UCSD-AML1 (cell line): ENCODE data around the gene KCNMA1.
"Not testable (repeated sequence)": the region's sequence is repeated elsewhere in the genome, so short reads cannot be mapped to it uniquely, and the experiment has no call there.

Source experiments
- DNase-seq: peaks from one replicate; lab custom pipeline; 2025; ENCODE audit not compliant: unreplicated experiment; lab: John Stamatoyannopoulos, UW

KCNMA1 gene

GRCh38 chr10:77401683-77402082 lies 235.9 kb downstream of the KCNMA1 start:
- no peak for DNase-seq

DNA sequence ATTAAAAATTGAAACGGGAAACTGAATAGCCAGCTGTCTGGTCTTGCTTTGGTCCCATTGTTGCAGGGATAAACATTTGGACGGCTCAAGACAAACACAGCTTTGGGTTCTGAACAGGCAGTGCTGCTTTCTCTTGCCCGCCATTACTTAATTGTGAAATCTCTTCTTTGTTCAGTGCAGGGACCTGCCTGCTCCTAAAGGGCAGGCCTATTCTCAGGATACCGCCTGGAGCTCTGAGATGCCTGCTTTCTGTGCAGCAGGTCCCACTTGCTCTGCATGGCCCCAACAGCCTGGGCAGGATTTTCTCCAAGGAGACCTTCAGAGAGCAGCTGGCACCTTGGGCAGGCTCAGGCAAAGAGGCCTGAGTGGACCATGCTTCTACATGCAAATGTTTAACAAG lies 237.6 kb downstream of the KCNMA1 start:
- DNase-seq: no peak

DNA sequence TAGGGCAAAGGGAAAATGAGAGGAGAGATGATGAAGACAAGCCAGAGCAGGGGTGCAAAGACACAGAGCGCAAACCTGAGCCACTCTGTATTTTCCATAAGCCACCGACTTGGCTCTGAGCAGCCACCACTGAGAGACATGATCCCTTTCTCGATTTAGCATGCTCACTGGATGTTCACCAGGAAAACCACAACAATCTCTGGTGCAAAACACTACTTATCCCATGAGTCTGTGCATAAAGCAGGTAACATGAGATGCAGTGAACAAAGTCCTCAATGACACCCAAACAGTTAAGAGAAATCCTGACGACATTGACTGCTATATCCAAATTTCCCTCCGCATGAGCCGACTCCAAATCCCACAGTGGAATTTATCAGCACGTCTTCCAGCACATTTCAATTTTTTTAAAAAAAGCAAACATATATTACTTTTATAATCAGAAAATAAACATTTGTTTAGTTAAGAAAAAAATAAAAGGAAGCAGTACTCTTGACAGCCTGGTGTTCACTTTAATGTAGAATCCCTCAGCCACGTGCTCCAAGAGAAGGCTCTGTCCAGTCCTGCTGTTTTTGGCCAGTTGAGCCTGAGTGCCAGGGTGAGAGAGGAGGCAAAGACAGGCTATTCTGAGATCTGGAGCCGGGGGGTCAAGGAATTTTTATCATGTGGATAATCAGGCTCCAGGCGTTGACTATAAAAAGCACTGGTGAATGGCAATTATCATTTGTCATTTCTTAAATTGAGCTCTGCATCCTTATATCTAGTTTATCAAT lies 238.4 kb downstream of the KCNMA1 start:
- DNase-seq: no peak

GRCh38 chr10:77398558-77398957 lies 239.1 kb downstream of the KCNMA1 start:
- DNase-seq: no peak

DNA sequence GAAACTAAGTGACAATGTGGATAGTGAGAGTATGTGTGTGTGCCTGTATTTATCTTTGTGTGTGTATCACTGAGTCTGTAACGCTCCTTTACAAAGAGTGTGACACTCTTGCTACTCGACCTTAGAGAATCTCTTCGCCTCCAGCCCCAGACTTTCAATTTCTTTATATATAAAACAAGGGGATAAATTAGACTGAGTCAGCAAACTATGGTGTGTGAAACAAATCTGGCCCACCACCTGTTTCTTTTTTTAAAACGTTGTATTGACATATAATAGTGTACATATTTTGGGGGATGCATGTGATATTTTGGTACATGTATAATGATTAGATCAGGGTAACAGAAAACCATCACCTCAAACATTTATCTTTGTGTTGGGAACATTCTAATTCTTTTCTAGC lies 240.5 kb downstream of the KCNMA1 start:
- DNase-seq: no peak

GRCh38 chr10:77396290-77396689 lies 241.3 kb downstream of the KCNMA1 start:
- no peak for DNase-seq

DNA sequence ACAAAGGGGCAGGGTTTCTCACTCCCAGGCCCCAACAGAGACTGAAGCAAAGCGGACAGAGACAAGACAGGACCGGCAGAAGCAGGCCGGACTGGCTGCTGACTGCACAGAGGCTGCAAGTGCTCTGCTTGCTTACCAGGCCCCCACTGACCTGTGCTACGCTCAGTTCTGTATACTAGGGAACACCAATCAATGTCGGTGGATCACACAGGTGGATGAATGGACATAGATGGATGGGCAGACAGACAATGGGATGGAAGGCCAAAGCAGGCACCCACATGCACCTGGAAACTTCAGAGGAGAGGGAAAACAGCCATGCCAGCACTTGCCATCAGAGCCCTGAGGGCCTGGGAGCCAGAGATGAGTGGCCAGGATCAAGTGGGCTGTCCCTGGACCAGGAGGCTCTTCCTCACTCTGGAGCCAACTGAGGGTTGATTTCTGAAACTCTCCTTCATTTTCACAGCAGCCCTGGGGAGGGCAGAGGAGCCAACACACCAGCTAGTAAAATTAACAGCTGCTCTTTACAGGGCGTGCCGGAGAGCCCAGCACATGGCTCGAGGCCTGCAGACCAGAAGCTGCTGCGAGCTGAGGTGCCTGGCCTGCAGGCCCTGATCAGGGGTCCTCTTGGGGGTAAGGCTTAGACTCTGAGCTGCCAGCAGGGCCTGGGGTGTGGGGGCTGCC lies 243.6 kb downstream of the KCNMA1 start:
- DNase-seq: no peak

DNA sequence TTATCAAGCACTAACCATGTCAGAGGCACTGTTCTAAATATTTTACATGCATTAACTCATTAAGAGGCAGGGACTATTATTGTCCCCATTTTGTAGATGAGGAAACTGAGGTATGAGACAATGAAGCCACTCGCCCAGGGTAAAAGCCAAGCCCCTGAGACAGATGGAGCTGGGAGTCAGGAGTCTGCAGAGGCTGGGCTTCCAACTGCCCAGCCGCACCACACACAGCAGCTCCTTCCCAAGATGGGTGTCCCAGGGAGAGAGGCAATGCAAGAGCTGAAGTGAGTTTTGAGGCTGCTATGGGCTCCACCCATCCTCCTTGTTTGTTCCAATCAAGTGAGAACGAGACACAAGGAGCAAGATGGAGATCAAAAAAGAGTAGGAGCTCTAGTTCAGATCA lies 244.2 kb downstream of the KCNMA1 start:
- DNase-seq: no peak

- DNase-seq: no peak
These were observed 244.8 kb downstream of the KCNMA1 start for GRCh38 chr10:77392851-77393250.

DNA sequence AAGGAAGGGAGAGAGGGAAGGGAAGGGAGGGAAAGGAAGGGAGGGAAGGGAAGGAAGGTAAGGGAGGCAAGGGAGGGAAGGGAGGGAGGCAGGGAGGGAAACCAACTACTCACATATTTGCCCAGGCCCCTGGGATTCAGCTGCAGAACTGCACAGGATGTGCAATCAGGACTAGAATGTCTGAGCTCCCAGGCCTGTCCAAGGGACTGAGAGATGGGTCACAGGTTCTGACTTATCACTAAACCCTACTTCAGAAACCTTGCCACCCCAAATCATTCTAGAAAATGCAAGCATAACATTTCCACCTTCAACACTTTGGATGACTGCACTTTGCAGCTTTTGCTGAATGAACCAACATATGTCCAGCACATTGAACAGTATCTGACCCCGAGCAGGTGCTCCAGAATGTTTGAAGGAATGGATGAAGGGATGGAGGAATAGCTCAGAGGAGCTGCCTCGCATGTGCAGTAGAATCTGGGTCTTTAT lies 245.3 kb downstream of the KCNMA1 start:
- no peak for DNase-seq

GRCh38 chr10:77391605-77392235 lies 245.9 kb downstream of the KCNMA1 start:
- DNase-seq: peak; percentile 29

- no peak for DNase-seq
These were observed 247.1 kb downstream of the KCNMA1 start for GRCh38 chr10:77390481-77390891.

- DNase-seq: no peak
These were observed 249.0 kb downstream of the KCNMA1 start for GRCh38 chr10:77388571-77389100.

DNA sequence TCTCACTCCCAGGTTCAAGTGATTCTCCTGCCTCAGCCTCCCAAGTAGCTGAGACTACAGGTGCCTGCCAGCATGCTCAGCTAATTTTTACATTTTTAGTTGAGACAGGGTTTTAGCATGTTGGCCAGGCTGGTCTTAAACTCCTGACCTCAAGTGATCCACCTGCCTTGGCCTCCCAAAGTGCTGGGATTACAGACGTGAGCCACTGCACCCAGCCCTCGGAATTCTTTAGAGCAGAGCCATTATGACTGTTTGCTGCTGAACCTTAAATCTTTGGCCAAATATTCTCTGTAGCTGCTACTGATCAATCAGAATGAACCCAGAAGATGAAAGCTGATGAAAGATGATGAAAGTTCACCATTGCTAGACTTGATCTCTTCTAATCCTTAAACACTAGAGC lies 249.9 kb downstream of the KCNMA1 start:
- not testable (repeated sequence) for DNase-seq

DNA sequence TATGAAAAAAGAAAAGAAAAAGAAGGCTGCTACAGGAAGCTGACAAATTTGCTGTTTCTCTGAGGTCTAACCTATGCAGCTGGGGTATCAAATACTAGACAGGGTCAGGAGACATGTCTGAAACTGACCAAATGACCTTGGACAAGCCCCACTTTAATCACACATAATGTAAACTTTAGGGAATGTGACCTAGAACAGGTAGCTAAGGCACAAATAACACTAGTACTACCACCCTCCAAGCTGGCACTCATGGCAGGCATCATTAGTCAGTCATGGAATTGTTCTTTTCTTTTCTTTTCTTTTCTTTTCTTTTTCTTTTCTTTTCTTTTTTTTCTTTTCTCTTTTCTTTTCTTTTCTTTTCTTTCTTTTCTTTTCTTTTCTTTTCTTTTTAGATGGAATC lies 250.4 kb downstream of the KCNMA1 start:
- DNase-seq: no peak

- no peak for DNase-seq
These were observed 250.8 kb downstream of the KCNMA1 start for GRCh38 chr10:77386838-77387237.

- no peak for DNase-seq
These were observed 251.2 kb downstream of the KCNMA1 start for GRCh38 chr10:77386365-77386764.

DNA sequence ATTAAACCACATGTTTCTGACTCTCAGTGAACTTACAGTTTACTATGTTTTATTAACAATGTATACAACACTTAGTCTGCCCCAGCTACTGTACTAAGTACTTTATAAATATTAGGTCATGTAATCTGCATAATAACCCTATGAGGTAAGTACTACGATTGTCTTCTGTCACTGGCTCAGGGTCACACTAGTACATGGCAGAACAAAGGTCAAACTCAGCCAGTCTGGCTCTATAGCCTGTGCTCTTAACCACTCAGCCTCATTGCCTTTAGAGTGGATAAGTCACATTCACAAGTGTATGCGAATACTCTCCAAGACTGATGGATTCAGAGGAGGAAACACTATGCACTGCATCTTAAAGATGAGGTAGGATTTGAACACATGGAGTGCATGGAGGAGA lies 252.3 kb downstream of the KCNMA1 start:
- DNase-seq: no peak

- no peak for DNase-seq
These were observed 253.6 kb downstream of the KCNMA1 start for GRCh38 chr10:77383861-77384553.

DNA sequence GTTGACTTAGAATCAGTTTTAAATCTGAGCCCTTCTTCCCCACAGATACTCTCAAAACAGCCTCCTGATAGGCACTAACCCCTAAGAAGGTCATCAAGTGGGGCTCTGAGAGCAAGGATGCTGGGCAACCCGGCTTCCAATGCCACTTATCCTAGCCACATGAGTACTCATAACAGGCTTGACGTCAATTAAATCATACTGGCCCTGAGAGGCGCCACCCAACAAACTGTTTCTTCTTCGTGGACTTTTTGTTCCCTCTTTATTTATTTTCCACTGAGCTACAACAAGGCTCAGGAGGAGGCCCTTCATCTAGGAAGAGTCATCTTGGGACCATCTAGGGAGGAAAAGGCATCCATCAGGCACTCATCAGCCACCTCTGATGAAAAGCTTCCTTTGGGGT lies 255.9 kb downstream of the KCNMA1 start:
- no peak for DNase-seq

DNA sequence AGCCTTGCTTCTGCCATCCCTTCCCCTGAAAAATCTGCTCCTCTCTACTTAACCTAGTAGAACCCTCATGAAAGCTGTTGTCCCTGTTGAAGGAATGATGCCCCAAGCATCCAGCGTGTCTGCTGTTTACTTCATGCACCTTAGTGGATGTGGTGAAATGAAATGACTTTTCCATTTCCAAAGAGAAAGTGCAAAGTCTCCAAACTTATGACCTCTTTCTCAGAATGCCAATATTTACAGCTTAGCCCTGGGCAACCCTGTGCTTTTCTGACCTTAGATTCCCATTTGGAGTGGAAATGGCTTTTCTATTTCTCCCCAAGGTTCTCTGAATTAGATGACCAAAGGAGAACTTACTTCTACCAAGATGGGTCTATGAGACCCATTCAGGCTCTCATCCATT lies 256.9 kb downstream of the KCNMA1 start:
- DNase-seq: no peak
